NCI-H1092 treated with DMSO at 0.1 percent for 48 hours (cell line): ENCODE measurements around the gene PTDSS2.
"Not testable (repeated sequence)": the region's sequence is repeated elsewhere in the genome, so short reads cannot be mapped to it uniquely, and the experiment has no call there.

ENCODE experiments used
- DNase-seq: peaks from one replicate; lab custom pipeline; 2025; lab: John Stamatoyannopoulos, UW

The PTDSS2 gene

GRCh38 chr11:450809-451451 lies 851 bp downstream of the PTDSS2 start:
- peak; percentile 33 for DNase-seq

DNA sequence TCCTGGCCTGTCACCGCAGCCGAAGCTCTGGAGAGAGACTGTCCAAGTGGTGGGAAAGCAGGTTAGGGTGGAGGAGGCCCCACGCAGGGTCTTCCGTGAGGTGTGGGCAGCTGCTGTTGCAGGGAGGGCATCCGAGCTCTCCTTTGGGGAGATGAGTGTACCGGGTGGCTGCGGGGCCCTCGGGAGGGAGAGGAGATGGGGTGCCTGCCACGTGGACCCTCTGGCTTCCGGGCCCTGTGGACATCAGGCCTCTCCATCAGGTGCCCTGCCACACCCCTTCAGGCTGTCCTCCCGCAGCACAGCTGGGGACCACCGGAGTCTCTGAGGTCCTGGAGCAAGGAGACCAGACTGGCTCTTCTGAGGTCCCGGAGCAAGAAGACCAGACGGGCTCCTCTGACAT lies 1.7 kb downstream of the PTDSS2 start:
- DNase-seq: no peak

DNA sequence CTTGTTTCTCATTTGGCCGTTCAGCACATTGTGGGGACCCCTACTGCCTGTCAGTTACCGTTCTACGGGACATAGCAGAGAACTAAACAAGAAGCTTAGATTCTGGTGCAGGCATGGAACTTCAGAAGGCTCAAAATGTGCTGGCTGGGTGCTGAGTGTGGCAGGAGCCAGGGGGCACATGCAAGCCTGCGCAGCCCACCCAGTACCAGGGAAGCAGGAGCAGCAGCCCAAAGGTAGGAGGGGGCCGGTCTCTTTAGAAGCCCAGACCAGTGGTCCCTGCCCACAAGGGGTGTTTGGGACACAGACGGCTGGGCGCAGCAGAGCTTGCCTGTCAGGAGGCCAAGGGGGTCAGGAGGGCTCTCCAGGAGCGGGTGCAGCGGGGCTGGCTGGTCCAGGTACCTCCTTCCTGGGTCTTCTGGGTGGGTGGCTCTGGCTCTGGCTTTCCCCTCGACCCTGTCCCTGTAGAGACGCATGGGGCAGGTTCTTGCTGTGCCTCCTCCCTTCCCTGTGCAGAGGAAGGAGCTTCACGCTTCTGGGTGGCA lies 2.2 kb downstream of the PTDSS2 start:
- no peak for DNase-seq

GRCh38 chr11:452916-453527 lies 2.9 kb downstream of the PTDSS2 start:
- no peak for DNase-seq

DNA sequence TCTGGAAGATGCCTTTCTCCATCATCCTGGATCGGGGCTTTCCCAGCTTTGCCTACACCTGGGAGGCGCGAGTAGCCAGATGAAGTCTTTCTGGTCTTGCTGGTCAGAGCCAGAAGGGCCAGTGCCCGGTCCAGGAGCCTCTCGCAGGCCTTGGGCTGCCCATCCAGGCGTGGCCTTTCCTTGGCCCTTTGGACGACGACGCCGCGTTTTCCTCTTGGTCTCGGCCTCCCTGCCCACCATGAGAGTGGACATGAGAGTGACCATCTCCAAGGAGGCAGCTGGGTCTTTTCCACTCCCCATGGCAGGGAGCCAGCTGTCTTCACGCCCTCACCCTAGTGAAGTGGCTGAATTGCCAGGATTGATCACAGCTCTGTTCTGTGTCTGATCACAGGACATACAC lies 3.5 kb downstream of the PTDSS2 start:
- no peak for DNase-seq

DNA sequence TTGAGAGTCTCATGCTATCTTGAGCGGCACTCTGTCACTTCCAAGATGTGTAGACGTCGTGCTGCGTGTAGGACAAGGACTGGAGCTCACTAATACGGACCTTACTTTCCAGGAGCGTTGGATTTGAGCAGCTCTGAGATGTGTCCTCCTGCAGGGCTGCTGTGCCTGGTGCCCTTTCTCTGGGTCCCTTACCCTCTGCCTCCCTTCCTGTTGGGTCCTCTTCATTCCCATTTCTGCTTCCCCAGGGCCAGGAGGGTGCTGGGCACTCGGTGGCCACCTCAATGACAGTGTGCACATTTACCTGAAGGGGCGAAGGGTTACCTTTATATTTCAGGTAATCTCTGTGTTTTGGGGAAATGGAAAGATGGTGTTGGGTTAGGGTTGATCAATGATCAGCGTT lies 4.0 kb downstream of the PTDSS2 start:
- no peak for DNase-seq

DNA sequence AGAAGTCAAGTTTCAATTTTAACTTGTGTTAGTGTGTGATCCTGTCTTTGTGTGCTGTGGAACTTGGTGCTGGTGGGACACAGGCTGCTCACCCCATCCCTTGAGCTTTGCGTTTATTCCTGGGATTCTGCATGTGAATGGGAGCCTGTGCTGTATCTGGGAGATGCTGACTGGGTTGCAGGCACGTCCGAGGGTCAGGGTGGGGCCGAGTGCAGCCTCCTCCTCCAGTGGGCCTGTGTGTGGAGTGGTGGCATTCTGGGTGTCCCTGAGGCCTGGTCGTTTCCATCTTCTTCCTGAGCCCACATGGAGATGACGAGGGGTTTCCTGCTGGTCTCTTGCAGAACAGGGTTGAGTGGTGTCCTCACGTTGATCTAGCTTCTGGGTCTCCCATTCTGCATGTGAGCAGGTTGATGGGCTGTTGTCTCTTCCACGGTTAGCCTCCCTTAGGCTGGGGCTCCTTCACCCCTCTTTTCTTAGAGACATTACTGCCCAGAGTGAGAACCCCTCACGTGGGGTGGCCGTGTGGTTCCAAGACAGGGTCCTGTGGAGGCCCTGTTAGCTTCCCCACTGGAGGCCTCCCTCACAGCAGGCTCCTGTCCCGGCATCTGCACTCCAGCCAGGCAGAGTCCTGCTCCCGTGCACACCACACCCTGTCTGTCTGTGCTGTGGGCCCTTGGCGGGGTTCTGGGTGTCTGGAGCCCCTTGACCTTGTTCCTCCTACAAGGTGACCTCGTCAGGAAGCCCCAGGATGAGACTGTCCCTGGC lies 4.9 kb downstream of the PTDSS2 start:
- DNase-seq: no peak

DNA sequence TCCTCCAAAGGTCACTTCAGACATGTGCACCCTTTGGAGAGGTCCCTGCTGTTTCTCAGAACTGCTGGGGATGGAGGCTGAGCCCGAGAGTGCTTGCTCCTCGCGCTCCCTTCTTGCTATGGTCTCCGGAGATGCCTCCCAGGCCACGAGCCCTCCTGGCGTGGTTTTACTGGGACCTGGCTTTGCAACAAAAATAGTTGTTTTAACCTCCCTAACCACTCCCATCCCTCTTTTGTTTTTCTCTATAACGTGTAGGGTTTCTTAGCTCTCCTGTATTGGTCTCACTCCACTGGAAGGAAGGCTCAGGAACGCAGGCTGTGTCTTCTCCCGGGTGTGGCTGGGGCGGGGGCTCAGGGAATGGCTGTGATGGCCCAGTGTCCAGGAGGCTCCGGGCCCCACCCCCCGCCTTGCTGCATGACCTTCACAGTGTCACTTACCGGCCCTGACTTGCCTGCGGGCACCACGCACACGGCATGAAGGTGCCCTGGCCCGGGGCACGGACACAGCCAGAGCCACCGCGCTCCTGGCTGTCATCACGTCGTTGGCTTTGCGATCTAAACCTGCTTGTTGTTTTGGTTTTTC lies 5.6 kb downstream of the PTDSS2 start:
- no peak for DNase-seq

GRCh38 chr11:456533-456932 lies 6.5 kb downstream of the PTDSS2 start:
- no peak for DNase-seq

DNA sequence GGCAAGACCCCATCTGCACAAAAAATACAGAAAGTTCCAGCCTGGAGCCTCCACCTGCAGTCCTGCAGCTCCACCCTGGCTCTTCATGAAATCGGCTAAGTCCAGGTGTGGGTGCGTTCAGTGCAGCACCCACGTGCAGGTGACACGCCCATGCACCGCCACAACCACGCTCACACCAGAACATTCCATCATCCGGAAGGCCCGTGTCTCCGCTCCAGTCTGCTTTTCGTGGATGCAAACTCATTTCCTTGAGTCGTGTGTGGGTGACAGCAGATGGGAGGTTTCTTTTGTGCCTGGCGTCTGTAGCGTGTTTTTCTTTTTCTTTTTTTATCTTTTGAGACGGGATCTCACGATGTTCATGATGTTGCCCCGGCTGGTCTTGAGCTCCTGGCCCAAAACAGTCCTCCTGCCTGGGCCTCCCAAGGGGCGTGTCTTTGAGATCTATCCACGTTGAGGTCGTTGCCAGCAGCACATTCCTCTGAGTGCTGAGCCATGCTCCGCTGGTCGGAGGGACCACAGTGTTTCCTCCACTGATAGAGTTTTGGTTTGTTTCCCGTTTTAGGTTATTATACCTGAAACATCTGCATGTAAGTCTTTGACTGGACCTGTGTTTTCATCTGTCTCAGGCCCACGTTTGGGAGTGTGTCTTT lies 7.2 kb downstream of the PTDSS2 start:
- no peak for DNase-seq

- DNase-seq: no peak
These were observed 9.6 kb downstream of the PTDSS2 start for GRCh38 chr11:459511-460220.

DNA sequence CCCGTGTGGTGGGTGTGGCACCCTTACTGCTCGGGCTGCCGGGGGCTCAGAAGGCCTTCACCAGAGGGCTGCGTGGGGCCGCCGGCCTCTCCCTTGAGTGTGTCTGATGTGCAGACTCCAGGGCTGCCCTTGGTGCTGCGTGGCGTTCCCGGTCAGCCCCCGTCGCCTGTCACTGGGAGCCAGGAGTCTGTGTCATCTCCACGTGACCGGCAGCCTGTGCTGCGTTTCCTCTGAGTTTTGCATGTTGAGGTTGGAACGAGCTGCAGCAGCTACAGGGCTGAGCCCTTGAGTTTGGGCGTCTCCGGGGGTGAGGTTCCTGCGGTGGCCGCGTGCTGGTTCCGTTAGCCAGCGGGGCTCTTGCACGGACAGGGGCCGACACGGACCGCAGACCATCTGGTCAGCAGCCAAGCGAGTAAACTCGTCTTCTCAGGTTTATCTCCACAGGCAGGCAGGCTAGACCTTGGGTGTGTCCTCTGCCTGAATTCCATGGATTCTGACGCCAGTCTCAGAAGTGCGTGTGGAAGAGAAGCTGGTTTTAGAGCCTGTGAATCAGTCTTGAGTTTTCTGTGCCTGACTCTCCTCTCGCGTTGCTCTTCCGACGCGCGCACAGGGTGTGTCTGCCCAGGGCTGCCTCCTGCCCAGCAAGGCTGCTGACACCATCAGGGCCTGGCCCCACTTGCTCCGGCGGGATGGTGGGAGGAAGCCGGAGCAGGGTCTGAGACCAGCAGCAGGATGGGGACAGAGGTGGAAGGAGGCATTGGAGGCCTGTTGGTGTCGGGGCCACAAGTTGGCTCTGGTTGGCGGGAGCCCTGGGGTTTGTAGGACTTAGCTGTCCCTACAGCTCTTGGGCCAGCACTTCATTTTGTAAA lies 10.5 kb downstream of the PTDSS2 start:
- no peak for DNase-seq

DNA sequence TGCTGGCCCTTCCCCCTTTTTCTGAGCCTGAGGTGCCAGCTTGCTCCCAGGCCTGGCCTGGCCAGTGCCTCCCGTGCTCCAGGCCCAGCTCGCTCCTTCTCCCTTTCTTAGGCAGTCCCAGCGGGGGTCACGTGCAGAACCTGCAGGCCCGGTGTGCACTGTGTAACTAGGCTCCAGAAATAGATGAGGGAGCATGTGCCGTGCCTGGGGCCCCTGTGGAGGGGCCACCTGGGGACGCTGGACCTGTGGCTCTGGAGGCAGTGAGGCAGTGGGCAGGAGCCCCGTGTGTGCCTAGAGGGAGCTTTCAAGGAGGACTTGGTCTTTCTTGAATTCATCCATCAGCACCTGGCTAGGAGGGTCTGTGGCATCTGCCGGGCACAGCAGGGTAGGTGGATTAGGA lies 11.5 kb downstream of the PTDSS2 start:
- no peak for DNase-seq

DNA sequence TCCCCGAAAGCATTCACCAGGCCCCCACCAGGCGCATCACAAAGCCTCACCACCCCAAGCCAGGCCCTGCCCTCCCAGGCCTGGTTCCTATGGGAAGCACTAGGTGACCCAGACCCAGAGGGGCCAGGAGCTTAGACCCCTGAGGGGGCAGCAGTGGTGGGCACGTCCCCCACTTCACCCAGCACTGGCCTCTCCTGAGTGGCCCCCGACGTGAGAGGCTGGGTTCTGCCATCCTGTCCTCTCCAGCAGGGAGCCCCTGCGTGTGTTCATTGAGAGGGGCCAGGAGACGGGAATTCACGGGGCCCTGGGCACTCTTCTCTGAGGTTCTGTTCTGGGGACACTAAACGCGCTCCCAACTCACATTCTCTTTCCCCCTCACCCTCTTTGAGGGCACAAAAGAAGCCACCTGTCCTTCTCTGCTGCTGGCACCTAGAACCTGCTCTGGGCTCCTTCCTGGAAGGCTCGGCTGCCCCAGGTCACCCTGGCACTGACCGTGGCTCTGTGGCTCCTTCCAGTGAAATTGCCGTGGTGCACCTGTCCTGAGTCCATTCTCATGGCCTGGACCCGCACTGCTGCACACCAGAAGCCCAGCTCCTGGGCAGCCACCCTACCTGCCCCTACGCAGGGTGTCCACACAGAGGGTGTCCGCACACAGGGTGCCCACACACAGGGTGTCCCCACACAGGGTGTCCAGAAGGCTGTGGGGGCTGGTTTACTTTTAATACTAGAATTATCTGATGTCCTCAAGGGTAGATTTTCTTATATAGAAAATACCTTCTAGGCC lies 12.2 kb downstream of the PTDSS2 start:
- DNase-seq: no peak

GRCh38 chr11:464316-464715 lies 14.2 kb downstream of the PTDSS2 start:
- DNase-seq: no peak

- no peak for DNase-seq
These were observed 15.9 kb downstream of the PTDSS2 start for GRCh38 chr11:465896-466530.

DNA sequence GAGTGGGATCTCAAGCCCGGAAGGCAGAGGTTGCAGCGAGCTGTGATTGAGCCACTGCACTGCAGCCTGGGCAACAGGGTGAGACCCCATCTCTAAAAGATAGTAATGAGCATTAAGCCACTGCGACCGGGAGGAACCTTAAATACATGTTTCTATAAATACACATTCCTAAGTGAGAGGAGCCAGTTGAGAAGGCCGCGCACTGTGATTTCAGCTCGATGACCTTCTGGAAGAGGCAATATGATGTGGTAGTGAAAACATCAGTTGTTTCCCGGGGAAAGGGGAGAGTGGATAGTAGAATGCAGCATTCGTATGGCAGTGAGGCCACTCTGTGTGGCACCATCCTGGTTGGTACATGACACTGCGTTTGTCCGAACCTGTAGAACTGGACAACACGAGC lies 18.0 kb downstream of the PTDSS2 start:
- DNase-seq: no peak

DNA sequence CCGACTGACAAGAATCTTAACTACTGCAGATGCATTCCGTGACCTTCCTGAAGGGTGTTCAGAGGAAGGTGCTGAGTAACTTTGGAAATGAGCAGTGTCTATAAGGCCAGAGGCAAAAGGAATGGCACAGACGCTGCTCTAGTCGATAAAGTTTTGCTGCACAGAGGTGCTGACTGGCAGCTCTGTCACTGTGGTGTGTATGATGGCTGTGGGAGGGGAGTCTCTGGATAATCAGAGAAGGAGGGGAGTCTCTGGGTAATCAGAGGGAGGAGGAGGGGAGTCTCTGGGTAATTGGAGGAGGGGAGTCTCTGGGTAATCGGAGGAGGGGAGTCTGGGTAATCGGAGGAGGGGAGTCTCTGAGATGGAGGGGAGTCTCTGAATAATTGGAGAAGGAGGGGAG lies 18.4 kb downstream of the PTDSS2 start:
- no peak for DNase-seq

- not testable (repeated sequence) for DNase-seq
These were observed 19.1 kb downstream of the PTDSS2 start for GRCh38 chr11:469026-469683.
